ENCODE measurements around the gene FKBP8. TPM values are rescaled to one million over a fixed set of nuclear protein-coding genes. Genes with fewer than 3 reads are reported as not detected.

FKBP8 gene
- polyA plus RNA-seq, 12 donors, result 81.6 to 157 (median 111) TPM; not detected in 1

GRCh38 chr19:18488838-18489626 lies 54.3 kb downstream of the FKBP8 start:
- DNase-seq, result no peak

GRCh38 chr19:18488403-18488723 lies 55.0 kb downstream of the FKBP8 start:
- no peak for DNase-seq

GRCh38 chr19:18487576-18488402 lies 55.6 kb downstream of the FKBP8 start:
- no peak for DNase-seq

- DNase-seq, result no peak
These were observed 56.6 kb downstream of the FKBP8 start for GRCh38 chr19:18486746-18487145.

- DNase-seq, result no peak
These were observed 58.4 kb downstream of the FKBP8 start for GRCh38 chr19:18484992-18485391.

- DNase-seq, result no peak
These were observed 60.1 kb downstream of the FKBP8 start for GRCh38 chr19:18483119-18483890.

Other genes starting within 250 kb of the FKBP8 start
- gene LSM4, start 220.5 kb downstream of the FKBP8 start, polyA plus RNA-seq (ENCODE audit: insufficient read length in 12 of 12), result 100 to 1,000 TPM in 1 of 12 donors, 10 to 100 TPM in 10, not detected in 1; 71.8 to 123 (median 76.6) TPM
- 10 to 100 TPM in 9 of 12 donors, 1 to 10 TPM in 3; 8.5 to 77.8 (median 13.2) TPM for gene PGPEP1, start 203.0 kb downstream of the FKBP8 start, polyA plus RNA-seq (ENCODE audit: insufficient read length in 12 of 12)
- gene GDF15, start 157.4 kb downstream of the FKBP8 start, polyA plus RNA-seq (ENCODE audit: insufficient read length in 12 of 12), result 1 to 10 TPM in 4 of 12 donors, under 1 TPM in 7, not detected in 1; 0.20 to 9.6 (median 0.54) TPM
- 1 to 10 TPM in 7 of 12 donors, under 1 TPM in 3, not detected in 2; 0.45 to 2.6 (median 1.2) TPM for gene LRRC25, start 146.0 kb downstream of the FKBP8 start, polyA plus RNA-seq (ENCODE audit: insufficient read length in 12 of 12)
- gene SSBP4, start 124.2 kb downstream of the FKBP8 start, polyA plus RNA-seq (ENCODE audit: insufficient read length in 12 of 12), result 100 to 1,000 TPM in 2 of 12 donors, 10 to 100 TPM in 9, not detected in 1; 72.8 to 126 (median 87.7) TPM
- gene ISYNA1, start 105.4 kb downstream of the FKBP8 start, polyA plus RNA-seq (ENCODE audit: insufficient read length in 12 of 12), result 100 to 1,000 TPM in 10 of 12 donors, 10 to 100 TPM in 1, not detected in 1; 97.4 to 180 (median 122) TPM
- 10 to 100 TPM in 11 of 12 donors, not detected in 1; 11.1 to 35.4 (median 14.8) TPM for gene ELL, start 21.5 kb downstream of the FKBP8 start, polyA plus RNA-seq (ENCODE audit: insufficient read length in 12 of 12)
- gene KXD1, start 14.3 kb upstream of the FKBP8 start, polyA plus RNA-seq (ENCODE audit: insufficient read length in 12 of 12), result 100 to 1,000 TPM in 2 of 12 donors, 10 to 100 TPM in 9, not detected in 1; 58.9 to 125 (median 63.9) TPM
- 1,000 to 10,000 TPM in 8 of 12 donors, 100 to 1,000 TPM in 3, not detected in 1; 779 to 1,239 (median 1,048) TPM for gene UBA52, start 28.3 kb upstream of the FKBP8 start, polyA plus RNA-seq (ENCODE audit: insufficient read length in 12 of 12)
- 10 to 100 TPM in 11 of 12 donors, not detected in 1; 18.6 to 49.6 (median 23.9) TPM for gene REX1BD, start 45.2 kb upstream of the FKBP8 start, polyA plus RNA-seq (ENCODE audit: insufficient read length in 12 of 12)
- gene CRLF1, start 63.2 kb upstream of the FKBP8 start, polyA plus RNA-seq (ENCODE audit: insufficient read length in 12 of 12), result 10 to 100 TPM in 5 of 12 donors, 1 to 10 TPM in 6, not detected in 1; 5.2 to 54.5 (median 8.6) TPM
- gene TMEM59L, start 69.3 kb upstream of the FKBP8 start, polyA plus RNA-seq (ENCODE audit: insufficient read length in 12 of 12), result 10 to 100 TPM in 3 of 12 donors, 1 to 10 TPM in 8, not detected in 1; 4.7 to 19.4 (median 8.2) TPM
- 1 to 10 TPM in 11 of 12 donors, not detected in 1; 2.8 to 8.5 (median 3.8) TPM for gene KLHL26, start 93.5 kb upstream of the FKBP8 start, polyA plus RNA-seq (ENCODE audit: insufficient read length in 12 of 12)
- 10 to 100 TPM in 8 of 12 donors, 1 to 10 TPM in 3, not detected in 1; 9.8 to 29.3 (median 11.7) TPM for gene CRTC1, start 140.1 kb upstream of the FKBP8 start, polyA plus RNA-seq (ENCODE audit: insufficient read length in 12 of 12)
- gene COMP, start 247.7 kb upstream of the FKBP8 start, polyA plus RNA-seq (ENCODE audit: insufficient read length in 12 of 12), result 10 to 100 TPM in 5 of 12 donors, 1 to 10 TPM in 5, not detected in 2; 3.2 to 30.9 (median 9.2) TPM